ENCODE measurements around the gene C17orf114.

C17orf114 gene

DNA sequence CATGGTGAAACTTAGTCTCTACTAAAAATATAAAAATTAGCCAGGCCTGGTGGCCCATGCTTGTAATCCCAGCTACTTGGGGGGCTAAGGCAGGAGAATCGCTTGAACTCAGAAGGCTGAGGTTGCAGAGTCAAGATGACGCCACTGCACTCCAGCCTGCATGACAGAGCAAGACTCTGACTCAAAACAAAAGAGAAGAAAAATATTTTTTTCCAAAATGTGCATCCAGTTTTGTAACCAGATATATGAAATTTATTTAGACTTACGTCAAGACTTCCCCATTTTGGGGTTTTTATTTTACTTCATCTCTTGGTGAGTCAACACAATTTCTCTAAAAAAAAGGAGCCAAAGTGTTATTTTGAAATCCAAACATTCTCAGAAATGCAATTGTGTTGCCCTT is 35.9 kb downstream of the C17orf114 start:
- POLR2A ChIA-PET (ENCODE audit: unreplicated experiment): no interaction called here
- no peak overlapping the region for H2AK5ac ChIP-seq (ENCODE audit: low read depth, low read length)
- no peak overlapping the region for H2AFZ ChIP-seq (replicated peaks; ENCODE audit: low read length, poor library complexity)
- H3K4me2 ChIP-seq (ENCODE audit: low read depth, low read length): no peak overlapping the region
- no peak overlapping the region for H4K91ac ChIP-seq (ENCODE audit: insufficient read depth, low read depth, low read length)
- no peak overlapping the region for H3K4ac ChIP-seq (ENCODE audit: low read depth, low read length)
- H2AK9ac ChIP-seq (replicated peaks; ENCODE audit: low read depth, low read length, poor library complexity): no peak overlapping the region
- no peak overlapping the region for H3K56ac ChIP-seq (ENCODE audit: extremely low read depth, insufficient read depth, low read length)
- no peaks in the 10 kb centered on the region for H3K9me1 ChIP-seq (ENCODE audit: insufficient read depth, low read length)
- H2BK15ac ChIP-seq (ENCODE audit: low read depth, low read length): no peak overlapping the region
- H3K4me3 ChIP-seq (ENCODE audit: insufficient read depth, low read depth, low read length): no peak overlapping the region
- H3K9ac ChIP-seq (ENCODE audit: low read depth, low read length): no peak overlapping the region
- H2BK5ac ChIP-seq (ENCODE audit: low read depth, low read length, poor library complexity, severe bottlenecking): no peak overlapping the region
- CTCF ChIA-PET: no interaction called here
- TF ChIP-seq CHD1 (IDR thresholded peaks at IDR 0.05; ENCODE audit: low read depth, low read length) (no peak), RFX5 (IDR thresholded peaks at IDR 0.05; ENCODE audit: low read depth, low read length) (no peak), MXI1 (IDR thresholded peaks at IDR 0.05; ENCODE audit: borderline replicate concordance, low read depth, low read length) (no peak), POLR2A (IDR thresholded peaks at IDR 0.05; ENCODE audit: low read depth, low read length) (no peak), MAFK (IDR thresholded peaks at IDR 0.05; ENCODE audit: low read depth, low read length) (no peak), NFE2L2 (IDR thresholded peaks at IDR 0.05; ENCODE audit: low read depth, low read length) (no peak), RAD21 (IDR thresholded peaks at IDR 0.05; ENCODE audit: low read length) (no peak), MAZ (IDR thresholded peaks at IDR 0.05; ENCODE audit: borderline replicate concordance, low read depth, low read length) (no peak), FOS (IDR thresholded peaks at IDR 0.05; ENCODE audit: low read depth, low read length) (no peak), SMC3 (IDR thresholded peaks at IDR 0.05; ENCODE audit: low read depth, low read length) (no peak)
- TF ChIP-seq, protein P1, sequence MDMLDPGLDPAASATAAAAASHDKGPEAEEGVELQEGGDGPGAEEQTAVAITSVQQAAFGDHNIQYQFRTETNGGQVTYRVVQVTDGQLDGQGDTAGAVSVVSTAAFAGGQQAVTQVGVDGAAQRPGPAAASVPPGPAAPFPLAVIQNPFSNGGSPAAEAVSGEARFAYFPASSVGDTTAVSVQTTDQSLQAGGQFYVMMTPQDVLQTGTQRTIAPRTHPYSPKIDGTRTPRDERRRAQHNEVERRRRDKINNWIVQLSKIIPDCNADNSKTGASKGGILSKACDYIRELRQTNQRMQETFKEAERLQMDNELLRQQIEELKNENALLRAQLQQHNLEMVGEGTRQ (IDR thresholded peaks at IDR 0.05; ENCODE audit: low read depth, low read length): no peak
- no CpG with 5 or more reads among the region's 3 CpGs for WGBS, 2 experiments (ENCODE audit: extremely low coverage in 2 of 2, insufficient read length in 1 of 2)
- H4K8ac ChIP-seq (ENCODE audit: low read depth in 2 of 2, low read length in 2 of 2): no peak overlapping the region
- H4K20me1 ChIP-seq (ENCODE audit: insufficient read depth, low read length): no peaks in the 10 kb centered on the region
- no peaks in the 10 kb centered on the region for H3K4me1 ChIP-seq (ENCODE audit: control insufficient read depth, insufficient read depth, low read length)
- dilution Hi-C loops (cut with HindIII; ENCODE audit: low sequenced_read_pairs, unreplicated experiment) (no loop called here), in situ Hi-C loops (cut with MboI; ENCODE audit: low sequenced_read_pairs) (no loop called here), intact Hi-C loops (cut with micrococcal nuclease) (no loop called here)
- no peak overlapping the region for H3K27ac ChIP-seq (ENCODE audit: insufficient read depth, low read length)
- no peak; the same call in 1 of the 2 replicates for ATAC-seq (ENCODE audit: low read depth)
- no peak overlapping the region for H3K14ac ChIP-seq (replicated peaks; ENCODE audit: low read depth, low read length)
- H2BK20ac ChIP-seq (ENCODE audit: low read depth, low read length): no peak overlapping the region
- no peak overlapping the region for H4K5ac ChIP-seq (ENCODE audit: low read depth, low read length)
- no peaks in the 10 kb centered on the region for H3K9me3 ChIP-seq (ENCODE audit: control insufficient read depth, insufficient read depth, low read length)
- no peak overlapping the region for H3K23ac ChIP-seq (ENCODE audit: low read depth, low read length)
- no TSS peak for BruUV-seq (replicated peaks)
- peaks cover 12% of the 10 kb centered on the region for H3K27me3 ChIP-seq (ENCODE audit: control insufficient read depth, insufficient read depth, low read length)
- no peak for DNase-seq
- no peak overlapping the region for H3K18ac ChIP-seq (ENCODE audit: low read depth, low read length)
- H2BK120ac ChIP-seq (ENCODE audit: low read depth, low read length): no peak overlapping the region
- no peaks in the 10 kb centered on the region for H3K36me3 ChIP-seq (ENCODE audit: control insufficient read depth, insufficient read depth, low read length)
- H3K79me1 ChIP-seq (ENCODE audit: low read depth in 1 of 2, low read length in 2 of 2): no peaks in the 10 kb centered on the region
